Measurements from ENCODE around the gene XRCC3.

DNA sequence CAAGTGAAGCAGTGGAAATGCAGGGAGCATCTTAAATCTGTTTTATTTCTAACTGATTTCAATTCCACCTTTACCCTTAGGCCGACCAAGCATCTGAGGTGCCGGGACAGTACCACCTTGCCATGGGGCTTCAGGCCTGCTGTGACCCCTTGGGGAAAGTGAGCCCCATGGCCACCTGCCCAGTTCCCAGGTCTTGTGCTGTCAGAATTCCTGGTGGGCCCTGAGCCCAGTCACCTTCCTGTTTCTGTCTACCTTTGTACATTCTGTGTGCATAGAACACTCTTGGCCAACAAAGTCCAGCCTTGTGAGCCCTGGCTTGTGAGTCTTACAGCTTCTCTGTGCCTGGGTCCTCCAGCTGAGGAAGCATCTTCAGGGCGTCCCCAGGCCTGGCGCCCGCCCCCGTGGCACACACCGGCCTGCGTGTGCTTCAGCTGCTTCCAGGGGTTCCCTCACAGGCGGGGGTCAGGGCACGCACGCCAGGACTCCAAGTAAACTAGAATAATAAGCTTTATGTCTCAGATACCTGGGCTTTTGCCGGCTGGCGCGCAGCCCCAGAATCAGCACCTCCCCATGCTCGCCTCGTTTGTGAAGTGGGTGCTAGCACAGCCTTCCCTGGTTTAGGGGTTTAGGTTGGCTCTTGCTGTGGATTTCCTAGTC, 10.6 kb upstream of the XRCC3 start:
- TF ChIP-seq, protein P1, sequence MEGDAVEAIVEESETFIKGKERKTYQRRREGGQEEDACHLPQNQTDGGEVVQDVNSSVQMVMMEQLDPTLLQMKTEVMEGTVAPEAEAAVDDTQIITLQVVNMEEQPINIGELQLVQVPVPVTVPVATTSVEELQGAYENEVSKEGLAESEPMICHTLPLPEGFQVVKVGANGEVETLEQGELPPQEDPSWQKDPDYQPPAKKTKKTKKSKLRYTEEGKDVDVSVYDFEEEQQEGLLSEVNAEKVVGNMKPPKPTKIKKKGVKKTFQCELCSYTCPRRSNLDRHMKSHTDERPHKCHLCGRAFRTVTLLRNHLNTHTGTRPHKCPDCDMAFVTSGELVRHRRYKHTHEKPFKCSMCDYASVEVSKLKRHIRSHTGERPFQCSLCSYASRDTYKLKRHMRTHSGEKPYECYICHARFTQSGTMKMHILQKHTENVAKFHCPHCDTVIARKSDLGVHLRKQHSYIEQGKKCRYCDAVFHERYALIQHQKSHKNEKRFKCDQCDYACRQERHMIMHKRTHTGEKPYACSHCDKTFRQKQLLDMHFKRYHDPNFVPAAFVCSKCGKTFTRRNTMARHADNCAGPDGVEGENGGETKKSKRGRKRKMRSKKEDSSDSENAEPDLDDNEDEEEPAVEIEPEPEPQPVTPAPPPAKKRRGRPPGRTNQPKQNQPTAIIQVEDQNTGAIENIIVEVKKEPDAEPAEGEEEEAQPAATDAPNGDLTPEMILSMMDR (IDR thresholded peaks at IDR 0.05) = no peak
- TF ChIP-seq EP300 (IDR thresholded peaks at IDR 0.05) (no peak), POLR2A (IDR thresholded peaks at IDR 0.05) (no peak)
